ENCODE results near the gene ANXA11. TPM values are rescaled to one million over a fixed set of nuclear protein-coding genes. Genes with fewer than 3 reads are reported as not detected.

The ANXA11 gene
- total and polyA plus RNA-seq, 2 experiments from 2014 or later = 42.3 to 70.0 TPM

DNA sequence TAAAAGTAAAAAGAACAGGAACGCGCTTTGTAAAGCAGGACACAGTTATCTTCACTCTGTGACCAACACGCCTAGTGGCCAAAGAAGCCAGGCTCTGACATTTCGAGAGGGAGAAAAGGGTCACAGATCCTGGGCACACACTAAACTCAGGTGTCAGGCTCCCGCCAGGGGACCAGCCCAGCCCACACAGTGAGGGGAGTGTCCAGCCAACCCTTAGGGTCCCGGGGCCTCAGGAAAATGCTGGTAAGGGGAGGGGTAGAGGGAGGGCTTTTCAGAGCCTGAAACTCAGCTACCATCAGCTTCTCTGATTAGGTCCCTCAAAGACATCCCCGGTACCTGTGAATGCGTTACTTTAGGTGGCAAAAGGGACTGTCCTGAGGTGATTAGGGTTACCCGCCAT is 16.6 kb downstream of the ANXA11 start:
- H3K27me3 ChIP-seq (ENCODE audit: insufficient read depth) = no peaks in the 10 kb centered on the region
- no peaks in the 10 kb centered on the region; the same call in 1 of the 2 replicates for H3K4me1 ChIP-seq (ENCODE audit: insufficient read depth)
- H3K79me2 ChIP-seq (replicated peaks; ENCODE audit: insufficient read depth) = peaks cover 70% of the 10 kb centered on the region
- no peak overlapping the region for H2AFZ ChIP-seq
- Mint-ChIP-seq H3K9me3 (no peaks in the 10 kb centered on the region), H3K27me3 (ENCODE audit: insufficient read depth, low read depth, poor library complexity) (no peaks in the 10 kb centered on the region), H3K4me1 (peaks cover 20% of the 10 kb centered on the region), H3K4me3 (no peak overlapping the region), H3K27ac (no peak overlapping the region), H3K36me3 (ENCODE audit: low read depth) (no peaks in the 10 kb centered on the region)
- peak; percentile 29; the same call in 1 of the 3 replicates for ATAC-seq
- H3K4me3 ChIP-seq = no peak overlapping the region
- peaks cover 15% of the 10 kb centered on the region for H4K20me1 ChIP-seq (replicated peaks; ENCODE audit: insufficient read depth)
- H3K4me2 ChIP-seq = no peak overlapping the region
- H3K36me3 ChIP-seq (ENCODE audit: insufficient read depth) = no peaks in the 10 kb centered on the region
- TF ChIP-seq EZH2 (IDR thresholded peaks at IDR 0.05; ENCODE audit: low read depth, unreplicated experiment) = no peak
- TF ChIP-seq ZNF114 (CRISPR knock-in tag; IDR thresholded peaks at IDR 0.05) = no peak
- TF ChIP-seq, protein P1, sequence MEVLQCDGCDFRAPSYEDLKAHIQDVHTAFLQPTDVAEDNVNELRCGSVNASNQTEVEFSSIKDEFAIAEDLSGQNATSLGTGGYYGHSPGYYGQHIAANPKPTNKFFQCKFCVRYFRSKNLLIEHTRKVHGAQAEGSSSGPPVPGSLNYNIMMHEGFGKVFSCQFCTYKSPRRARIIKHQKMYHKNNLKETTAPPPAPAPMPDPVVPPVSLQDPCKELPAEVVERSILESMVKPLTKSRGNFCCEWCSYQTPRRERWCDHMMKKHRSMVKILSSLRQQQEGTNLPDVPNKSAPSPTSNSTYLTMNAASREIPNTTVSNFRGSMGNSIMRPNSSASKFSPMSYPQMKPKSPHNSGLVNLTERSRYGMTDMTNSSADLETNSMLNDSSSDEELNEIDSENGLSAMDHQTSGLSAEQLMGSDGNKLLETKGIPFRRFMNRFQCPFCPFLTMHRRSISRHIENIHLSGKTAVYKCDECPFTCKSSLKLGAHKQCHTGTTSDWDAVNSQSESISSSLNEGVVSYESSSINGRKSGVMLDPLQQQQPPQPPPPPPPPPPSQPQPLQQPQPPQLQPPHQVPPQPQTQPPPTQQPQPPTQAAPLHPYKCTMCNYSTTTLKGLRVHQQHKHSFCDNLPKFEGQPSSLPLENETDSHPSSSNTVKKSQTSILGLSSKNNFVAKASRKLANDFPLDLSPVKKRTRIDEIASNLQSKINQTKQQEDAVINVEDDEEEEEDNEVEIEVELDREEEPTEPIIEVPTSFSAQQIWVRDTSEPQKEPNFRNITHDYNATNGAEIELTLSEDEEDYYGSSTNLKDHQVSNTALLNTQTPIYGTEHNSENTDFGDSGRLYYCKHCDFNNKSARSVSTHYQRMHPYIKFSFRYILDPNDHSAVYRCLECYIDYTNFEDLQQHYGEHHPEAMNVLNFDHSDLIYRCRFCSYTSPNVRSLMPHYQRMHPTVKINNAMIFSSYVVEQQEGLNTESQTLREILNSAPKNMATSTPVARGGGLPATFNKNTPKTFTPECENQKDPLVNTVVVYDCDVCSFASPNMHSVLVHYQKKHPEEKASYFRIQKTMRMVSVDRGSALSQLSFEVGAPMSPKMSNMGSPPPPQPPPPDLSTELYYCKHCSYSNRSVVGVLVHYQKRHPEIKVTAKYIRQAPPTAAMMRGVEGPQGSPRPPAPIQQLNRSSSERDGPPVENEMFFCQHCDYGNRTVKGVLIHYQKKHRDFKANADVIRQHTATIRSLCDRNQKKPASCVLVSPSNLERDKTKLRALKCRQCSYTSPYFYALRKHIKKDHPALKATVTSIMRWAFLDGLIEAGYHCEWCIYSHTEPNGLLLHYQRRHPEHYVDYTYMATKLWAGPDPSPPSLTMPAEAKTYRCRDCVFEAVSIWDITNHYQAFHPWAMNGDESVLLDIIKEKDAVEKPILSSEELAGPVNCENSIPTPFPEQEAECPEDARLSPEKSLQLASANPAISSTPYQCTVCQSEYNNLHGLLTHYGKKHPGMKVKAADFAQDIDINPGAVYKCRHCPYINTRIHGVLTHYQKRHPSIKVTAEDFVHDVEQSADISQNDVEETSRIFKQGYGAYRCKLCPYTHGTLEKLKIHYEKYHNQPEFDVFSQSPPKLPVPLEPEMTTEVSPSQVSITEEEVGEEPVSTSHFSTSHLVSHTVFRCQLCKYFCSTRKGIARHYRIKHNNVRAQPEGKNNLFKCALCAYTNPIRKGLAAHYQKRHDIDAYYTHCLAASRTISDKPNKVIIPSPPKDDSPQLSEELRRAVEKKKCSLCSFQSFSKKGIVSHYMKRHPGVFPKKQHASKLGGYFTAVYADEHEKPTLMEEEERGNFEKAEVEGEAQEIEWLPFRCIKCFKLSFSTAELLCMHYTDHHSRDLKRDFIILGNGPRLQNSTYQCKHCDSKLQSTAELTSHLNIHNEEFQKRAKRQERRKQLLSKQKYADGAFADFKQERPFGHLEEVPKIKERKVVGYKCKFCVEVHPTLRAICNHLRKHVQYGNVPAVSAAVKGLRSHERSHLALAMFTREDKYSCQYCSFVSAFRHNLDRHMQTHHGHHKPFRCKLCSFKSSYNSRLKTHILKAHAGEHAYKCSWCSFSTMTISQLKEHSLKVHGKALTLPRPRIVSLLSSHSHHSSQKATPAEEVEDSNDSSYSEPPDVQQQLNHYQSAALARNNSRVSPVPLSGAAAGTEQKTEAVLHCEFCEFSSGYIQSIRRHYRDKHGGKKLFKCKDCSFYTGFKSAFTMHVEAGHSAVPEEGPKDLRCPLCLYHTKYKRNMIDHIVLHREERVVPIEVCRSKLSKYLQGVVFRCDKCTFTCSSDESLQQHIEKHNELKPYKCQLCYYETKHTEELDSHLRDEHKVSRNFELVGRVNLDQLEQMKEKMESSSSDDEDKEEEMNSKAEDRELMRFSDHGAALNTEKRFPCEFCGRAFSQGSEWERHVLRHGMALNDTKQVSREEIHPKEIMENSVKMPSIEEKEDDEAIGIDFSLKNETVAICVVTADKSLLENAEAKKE (CRISPR knock-in tag; IDR thresholded peaks at IDR 0.05) = no peak
- TF ChIP-seq POLR2AphosphoS5 (IDR thresholded peaks at IDR 0.05; ENCODE audit: low read depth) = no peak
- TF ChIP-seq EZH2phosphoT487 (IDR thresholded peaks at IDR 0.05; ENCODE audit: unreplicated experiment) = no peak
- no peak for TF ChIP-seq CREB1 (CRISPR knock-in tag; IDR thresholded peaks at IDR 0.05; ENCODE audit: low read depth)
- TF ChIP-seq JUNB (IDR thresholded peaks at IDR 0.05; ENCODE audit: unreplicated experiment) = no peak
- no peak for TF ChIP-seq ZNF331 (CRISPR knock-in tag; IDR thresholded peaks at IDR 0.05; ENCODE audit: low read depth)
- no peak for TF ChIP-seq NANOG (IDR thresholded peaks at IDR 0.05; ENCODE audit: borderline replicate concordance)
- TF ChIP-seq, protein P2, sequence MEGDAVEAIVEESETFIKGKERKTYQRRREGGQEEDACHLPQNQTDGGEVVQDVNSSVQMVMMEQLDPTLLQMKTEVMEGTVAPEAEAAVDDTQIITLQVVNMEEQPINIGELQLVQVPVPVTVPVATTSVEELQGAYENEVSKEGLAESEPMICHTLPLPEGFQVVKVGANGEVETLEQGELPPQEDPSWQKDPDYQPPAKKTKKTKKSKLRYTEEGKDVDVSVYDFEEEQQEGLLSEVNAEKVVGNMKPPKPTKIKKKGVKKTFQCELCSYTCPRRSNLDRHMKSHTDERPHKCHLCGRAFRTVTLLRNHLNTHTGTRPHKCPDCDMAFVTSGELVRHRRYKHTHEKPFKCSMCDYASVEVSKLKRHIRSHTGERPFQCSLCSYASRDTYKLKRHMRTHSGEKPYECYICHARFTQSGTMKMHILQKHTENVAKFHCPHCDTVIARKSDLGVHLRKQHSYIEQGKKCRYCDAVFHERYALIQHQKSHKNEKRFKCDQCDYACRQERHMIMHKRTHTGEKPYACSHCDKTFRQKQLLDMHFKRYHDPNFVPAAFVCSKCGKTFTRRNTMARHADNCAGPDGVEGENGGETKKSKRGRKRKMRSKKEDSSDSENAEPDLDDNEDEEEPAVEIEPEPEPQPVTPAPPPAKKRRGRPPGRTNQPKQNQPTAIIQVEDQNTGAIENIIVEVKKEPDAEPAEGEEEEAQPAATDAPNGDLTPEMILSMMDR (conservative IDR thresholded peaks at IDR 0.05; ENCODE audit: low read depth in 2 of 2) = no peak
- TF ChIP-seq STAT1 (IDR thresholded peaks at IDR 0.05; ENCODE audit: unreplicated experiment) = no peak
- TF ChIP-seq, protein P3, sequence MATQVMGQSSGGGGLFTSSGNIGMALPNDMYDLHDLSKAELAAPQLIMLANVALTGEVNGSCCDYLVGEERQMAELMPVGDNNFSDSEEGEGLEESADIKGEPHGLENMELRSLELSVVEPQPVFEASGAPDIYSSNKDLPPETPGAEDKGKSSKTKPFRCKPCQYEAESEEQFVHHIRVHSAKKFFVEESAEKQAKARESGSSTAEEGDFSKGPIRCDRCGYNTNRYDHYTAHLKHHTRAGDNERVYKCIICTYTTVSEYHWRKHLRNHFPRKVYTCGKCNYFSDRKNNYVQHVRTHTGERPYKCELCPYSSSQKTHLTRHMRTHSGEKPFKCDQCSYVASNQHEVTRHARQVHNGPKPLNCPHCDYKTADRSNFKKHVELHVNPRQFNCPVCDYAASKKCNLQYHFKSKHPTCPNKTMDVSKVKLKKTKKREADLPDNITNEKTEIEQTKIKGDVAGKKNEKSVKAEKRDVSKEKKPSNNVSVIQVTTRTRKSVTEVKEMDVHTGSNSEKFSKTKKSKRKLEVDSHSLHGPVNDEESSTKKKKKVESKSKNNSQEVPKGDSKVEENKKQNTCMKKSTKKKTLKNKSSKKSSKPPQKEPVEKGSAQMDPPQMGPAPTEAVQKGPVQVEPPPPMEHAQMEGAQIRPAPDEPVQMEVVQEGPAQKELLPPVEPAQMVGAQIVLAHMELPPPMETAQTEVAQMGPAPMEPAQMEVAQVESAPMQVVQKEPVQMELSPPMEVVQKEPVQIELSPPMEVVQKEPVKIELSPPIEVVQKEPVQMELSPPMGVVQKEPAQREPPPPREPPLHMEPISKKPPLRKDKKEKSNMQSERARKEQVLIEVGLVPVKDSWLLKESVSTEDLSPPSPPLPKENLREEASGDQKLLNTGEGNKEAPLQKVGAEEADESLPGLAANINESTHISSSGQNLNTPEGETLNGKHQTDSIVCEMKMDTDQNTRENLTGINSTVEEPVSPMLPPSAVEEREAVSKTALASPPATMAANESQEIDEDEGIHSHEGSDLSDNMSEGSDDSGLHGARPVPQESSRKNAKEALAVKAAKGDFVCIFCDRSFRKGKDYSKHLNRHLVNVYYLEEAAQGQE (IDR thresholded peaks at IDR 0.05; ENCODE audit: unreplicated experiment) = no peak
- TF ChIP-seq, protein P4, sequence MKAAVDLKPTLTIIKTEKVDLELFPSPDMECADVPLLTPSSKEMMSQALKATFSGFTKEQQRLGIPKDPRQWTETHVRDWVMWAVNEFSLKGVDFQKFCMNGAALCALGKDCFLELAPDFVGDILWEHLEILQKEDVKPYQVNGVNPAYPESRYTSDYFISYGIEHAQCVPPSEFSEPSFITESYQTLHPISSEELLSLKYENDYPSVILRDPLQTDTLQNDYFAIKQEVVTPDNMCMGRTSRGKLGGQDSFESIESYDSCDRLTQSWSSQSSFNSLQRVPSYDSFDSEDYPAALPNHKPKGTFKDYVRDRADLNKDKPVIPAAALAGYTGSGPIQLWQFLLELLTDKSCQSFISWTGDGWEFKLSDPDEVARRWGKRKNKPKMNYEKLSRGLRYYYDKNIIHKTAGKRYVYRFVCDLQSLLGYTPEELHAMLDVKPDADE (IDR thresholded peaks at IDR 0.05) = no peak
- DNase-seq (ENCODE audit: low spot score) = no peak
- H3F3A ChIP-seq (replicated peaks; ENCODE audit: low read depth) = no peaks in the 10 kb centered on the region
- H3K9me2 ChIP-seq (ENCODE audit: insufficient read depth) = no peaks in the 10 kb centered on the region; the same call in 1 of the 2 replicates
- no peak overlapping the region for H3K27ac ChIP-seq (ENCODE audit: low read depth)

Data from GM23338 (cell line).